ENCODE data around the gene HPSE2. TPM values are rescaled to one million over a fixed set of nuclear protein-coding genes. Genes with fewer than 3 reads are reported as not detected.

HPSE2 gene
- total RNA-seq, 2 donors from 2014 or later = 0.34 TPM; not detected in 1

DNA sequence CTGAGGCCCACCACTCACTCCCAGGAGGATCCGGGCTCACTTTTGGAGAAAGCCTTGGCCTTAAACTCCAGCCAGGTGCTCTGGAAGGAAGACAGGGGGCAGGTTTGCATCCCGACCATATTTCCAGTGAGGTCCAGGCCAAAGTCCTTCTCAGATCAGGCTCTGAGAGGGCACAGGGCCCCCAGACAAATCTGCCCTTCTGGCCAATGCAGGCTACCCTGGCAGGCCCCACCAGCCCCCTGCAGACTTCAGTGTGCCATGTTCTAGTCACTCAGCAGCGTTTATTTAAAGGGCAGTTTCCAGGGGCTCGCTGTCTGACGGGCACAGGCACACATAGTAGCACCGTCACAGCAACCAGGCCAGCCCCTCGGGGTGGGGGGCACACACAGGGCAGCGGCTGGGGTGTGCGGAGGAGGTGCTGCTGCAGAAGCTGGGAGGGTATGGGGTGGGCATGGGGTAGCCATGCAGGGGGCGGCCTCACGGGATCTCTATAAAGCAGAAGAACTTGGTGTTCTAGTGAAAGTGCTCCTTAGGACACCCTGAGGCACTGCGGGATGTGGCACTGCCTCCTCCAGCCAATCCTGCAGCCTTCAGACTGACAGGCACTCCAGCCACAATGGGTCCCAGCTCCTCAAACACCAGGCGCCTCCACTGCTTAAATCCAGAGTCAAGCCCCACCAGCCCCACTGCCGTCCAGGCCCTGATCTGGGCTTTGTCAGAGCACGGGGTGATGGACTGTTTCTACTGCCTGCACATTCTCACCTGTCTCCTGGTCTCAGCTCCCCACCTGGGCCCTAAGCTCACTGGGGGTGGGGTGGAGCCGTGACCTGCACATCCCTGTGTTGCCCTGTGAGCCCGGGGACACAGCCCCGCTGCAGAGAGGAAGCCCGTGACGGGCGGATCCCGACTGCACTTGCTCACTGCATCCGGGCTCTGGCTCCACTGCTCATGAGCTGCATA, 811.1 kb downstream of the HPSE2 start:
- DNase-seq (no peak), ATAC-seq (no peak)
- Mint-ChIP-seq H3K27ac (no peak overlapping the region), H3K4me1 (no peaks in the 10 kb centered on the region), H3K4me3 (no peak overlapping the region), H3K27me3 (no peaks in the 10 kb centered on the region), H3K36me3 (ENCODE audit: low read depth) (peaks cover 4% of the 10 kb centered on the region)
- no peaks in the 10 kb centered on the region for H3K9me3 ChIP-seq (ENCODE audit: control insufficient read depth, low read length, poor library complexity, severe bottlenecking)

DNA sequence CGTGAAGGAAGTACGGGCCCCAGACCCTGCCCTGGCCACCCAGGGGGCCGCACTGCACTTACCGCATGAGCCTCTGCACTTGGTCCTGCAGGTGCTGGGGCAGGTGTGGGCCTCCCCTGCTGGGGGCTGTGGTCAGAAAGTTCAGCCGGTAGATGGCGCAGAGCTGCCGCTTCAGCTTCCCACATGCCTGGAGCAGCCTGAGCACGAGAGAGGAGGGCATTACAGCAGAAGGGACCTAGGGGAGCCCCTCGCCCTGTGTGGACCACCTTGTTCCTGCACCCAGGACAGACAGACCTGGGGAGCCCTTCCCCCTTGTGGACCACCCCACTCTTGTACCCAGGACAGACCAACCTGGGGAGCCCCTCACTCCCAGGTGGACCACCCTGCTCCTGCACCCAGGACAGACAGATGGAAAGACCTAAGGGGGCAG, 811.9 kb downstream of the HPSE2 start:
- ATAC-seq = no peak
- Mint-ChIP-seq H3K27me3 (no peaks in the 10 kb centered on the region), H3K4me1 (peaks cover 2% of the 10 kb centered on the region), H3K4me3 (no peak overlapping the region), H3K36me3 (ENCODE audit: low read depth) (peaks cover 7% of the 10 kb centered on the region), H3K27ac (no peak overlapping the region)
- DNase-seq = no peak
- no peaks in the 10 kb centered on the region for H3K9me3 ChIP-seq (ENCODE audit: control insufficient read depth, low read length, poor library complexity, severe bottlenecking)

DNA sequence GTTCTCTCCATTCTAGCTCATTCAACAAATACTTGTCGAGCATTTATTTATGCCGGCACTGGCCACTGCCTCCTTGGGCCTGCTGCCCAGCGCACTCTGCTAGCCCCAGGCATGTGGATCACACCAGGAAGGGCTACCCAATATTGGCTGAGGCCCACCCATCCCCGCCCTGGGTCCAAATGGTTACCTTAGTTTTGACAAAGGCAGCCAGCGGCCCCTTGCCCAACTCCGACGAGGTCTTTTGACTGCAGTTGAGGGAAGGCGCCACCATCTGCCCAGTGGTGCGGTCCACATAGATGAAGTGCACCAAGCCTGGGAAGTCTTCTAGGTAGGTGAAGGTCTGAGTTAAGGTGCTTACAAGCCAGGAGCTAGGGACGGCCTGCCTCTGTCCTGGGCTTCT, 813.5 kb downstream of the HPSE2 start:
- H3K4me3 Mint-ChIP-seq = no peak overlapping the region
- no peaks in the 10 kb centered on the region for H3K27me3 Mint-ChIP-seq
- ATAC-seq = no peak
- no peak overlapping the region for H3K27ac Mint-ChIP-seq
- H3K4me1 Mint-ChIP-seq = peaks cover 2% of the 10 kb centered on the region
- H3K36me3 Mint-ChIP-seq (ENCODE audit: low read depth) = peaks cover 7% of the 10 kb centered on the region
- no peaks in the 10 kb centered on the region for H3K9me3 ChIP-seq (ENCODE audit: control insufficient read depth, low read length, poor library complexity, severe bottlenecking)
- DNase-seq = no peak

DNA sequence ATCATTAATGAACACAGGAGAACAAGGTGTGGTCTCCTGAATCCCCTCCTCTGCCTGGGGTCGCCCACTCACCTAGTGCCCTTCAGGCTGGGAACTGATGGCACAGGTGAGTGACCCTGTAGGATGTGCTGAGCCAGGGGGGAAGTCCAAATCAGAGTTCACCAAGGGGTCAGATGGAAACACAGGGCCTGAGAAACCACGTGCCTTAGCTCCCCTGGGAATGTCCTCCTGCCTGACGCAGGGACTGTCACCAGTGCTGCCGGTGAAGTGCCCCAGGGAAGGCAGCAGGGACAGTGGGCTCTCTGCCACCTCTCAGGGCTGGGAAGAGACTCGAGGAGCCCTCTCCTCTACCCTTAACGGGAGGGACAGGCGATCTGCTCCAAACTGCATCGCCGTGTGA, 814.9 kb downstream of the HPSE2 start:
- Mint-ChIP-seq H3K27ac (no peak overlapping the region), H3K4me1 (peaks cover 5% of the 10 kb centered on the region), H3K4me3 (no peak overlapping the region), H3K27me3 (no peaks in the 10 kb centered on the region), H3K36me3 (ENCODE audit: low read depth) (peaks cover 7% of the 10 kb centered on the region)
- H3K9me3 ChIP-seq (ENCODE audit: control insufficient read depth, low read length, poor library complexity, severe bottlenecking) = no peaks in the 10 kb centered on the region
- DNase-seq = no peak
- no peak for ATAC-seq

DNA sequence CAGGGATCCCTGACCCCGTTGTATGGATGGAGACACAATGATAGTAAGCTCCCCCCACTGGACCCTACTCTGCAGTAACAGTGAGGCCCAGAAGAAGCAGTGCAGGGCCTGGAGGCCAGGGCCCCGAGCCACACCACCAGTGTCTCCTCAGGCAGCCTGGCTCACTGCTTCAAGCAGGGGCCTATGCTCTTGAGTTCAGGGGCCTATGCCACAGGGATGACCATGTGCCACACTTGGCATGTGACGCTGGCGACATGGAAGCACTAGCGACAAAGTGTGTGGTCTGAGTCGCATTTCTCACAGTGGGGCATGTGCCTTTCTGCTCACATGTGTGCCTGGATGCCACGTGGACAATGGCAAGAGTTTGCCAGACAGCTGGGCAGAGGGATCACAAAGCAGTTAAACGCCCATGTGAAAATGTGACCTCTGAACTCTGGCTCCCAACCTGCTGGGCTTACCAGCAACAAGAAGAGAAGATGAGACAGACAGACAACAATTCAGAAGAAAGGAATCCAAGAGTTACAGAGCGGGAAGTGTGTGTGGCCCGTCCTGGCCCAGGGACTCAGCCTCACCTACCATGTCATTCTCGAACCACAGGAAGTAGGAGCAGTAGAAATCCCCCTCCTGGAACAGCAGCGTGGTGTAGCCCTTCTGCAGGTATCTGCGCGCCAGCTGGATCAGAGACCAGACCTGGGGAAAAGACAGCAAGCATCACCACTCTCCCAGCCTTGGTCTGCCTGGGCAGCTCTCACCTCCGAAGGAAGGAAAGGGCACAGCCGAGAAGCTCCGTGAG, 816.0 kb downstream of the HPSE2 start:
- Mint-ChIP-seq H3K4me1 (peaks cover 9% of the 10 kb centered on the region), H3K27ac (no peak overlapping the region), H3K4me3 (peak overlapping the region; percentile 59), H3K27me3 (no peaks in the 10 kb centered on the region), H3K36me3 (ENCODE audit: low read depth) (peaks cover 7% of the 10 kb centered on the region)
- no peaks in the 10 kb centered on the region for H3K9me3 ChIP-seq (ENCODE audit: control insufficient read depth, low read length, poor library complexity, severe bottlenecking)
- DNase-seq (no peak), ATAC-seq (no peak)

DNA sequence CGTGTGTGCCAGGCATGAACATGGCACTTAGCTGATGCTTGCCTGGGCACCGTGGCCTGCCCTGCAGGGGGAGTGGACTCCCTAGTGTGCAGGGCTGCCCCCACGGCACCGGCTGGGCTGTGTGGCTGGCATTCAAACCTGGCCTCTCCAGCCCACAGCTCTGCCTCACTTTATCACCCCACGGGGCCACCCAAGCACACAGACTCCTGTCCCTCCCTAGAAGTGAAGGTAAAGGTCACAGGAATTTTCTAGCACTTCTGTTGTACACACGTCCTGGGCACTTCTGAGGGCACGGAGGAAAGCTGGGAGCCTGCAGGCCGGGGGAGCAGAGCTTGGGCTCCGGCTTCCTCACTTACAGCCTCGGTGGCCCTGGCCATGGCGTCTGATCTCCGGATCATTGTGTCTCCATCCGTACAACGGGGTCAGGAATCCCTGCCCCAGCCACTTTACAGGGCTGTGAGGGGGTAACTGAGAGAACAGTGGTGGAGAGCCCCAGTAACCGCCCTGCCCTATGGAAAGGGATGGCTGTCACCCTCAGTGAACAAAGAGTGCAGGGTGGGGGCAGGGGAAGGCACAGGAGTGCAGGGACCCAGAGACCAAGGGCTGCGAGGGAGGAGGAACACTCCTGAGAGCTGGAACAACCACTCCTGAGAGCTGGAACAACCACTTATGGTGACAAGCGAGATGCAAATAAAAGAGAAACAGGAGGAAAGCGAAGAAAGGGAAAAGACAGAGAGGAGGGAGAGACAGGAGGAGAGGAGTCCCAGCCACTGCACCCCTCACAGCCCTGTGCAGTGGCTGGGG, 816.8 kb downstream of the HPSE2 start:
- Mint-ChIP-seq H3K4me1 (peaks cover 15% of the 10 kb centered on the region), H3K27ac (no peak overlapping the region), H3K36me3 (ENCODE audit: low read depth) (peaks cover 7% of the 10 kb centered on the region), H3K27me3 (no peaks in the 10 kb centered on the region), H3K4me3 (no peak overlapping the region)
- no peak for ATAC-seq
- no peaks in the 10 kb centered on the region for H3K9me3 ChIP-seq (ENCODE audit: control insufficient read depth, low read length, poor library complexity, severe bottlenecking)
- no peak for DNase-seq

DNA sequence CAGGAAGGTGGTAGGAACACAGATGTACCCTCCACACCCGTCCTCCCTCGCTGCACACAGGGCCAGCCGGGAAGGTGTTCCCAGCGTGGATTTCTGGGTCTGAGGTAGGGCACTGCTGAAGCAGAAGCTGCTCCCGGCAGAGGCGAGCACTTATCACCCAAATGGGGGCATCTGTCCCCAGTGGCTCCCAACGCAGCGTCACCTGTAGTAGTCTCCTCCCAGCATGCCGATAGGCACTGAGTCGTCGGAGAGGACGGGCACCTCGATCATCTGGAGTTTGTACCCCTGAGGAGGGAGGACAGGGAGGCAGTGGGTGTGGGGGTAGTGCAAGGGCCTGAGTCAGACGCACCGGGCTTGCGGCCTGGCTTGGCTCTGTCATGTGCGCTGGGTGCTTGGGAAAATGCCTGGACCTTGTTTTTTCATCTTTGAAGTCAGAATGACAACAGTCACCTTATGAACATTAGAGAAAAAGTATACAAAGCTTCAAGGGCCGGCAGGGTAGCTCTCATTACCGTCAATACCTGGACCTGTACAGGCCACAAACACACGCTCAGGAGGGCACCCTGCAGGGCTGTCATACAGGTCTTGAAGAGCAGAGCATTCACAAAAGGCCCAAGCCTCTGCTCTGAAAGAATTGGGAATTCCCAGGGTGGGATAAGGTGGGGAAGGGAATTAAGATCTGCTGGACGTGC, 817.5 kb downstream of the HPSE2 start:
- Mint-ChIP-seq H3K27me3 (no peaks in the 10 kb centered on the region), H3K27ac (no peak overlapping the region), H3K4me1 (peaks cover 15% of the 10 kb centered on the region), H3K36me3 (ENCODE audit: low read depth) (peaks cover 7% of the 10 kb centered on the region), H3K4me3 (no peak overlapping the region)
- no peak for DNase-seq
- no peaks in the 10 kb centered on the region for H3K9me3 ChIP-seq (ENCODE audit: control insufficient read depth, low read length, poor library complexity, severe bottlenecking)
- no peak for ATAC-seq

DNA sequence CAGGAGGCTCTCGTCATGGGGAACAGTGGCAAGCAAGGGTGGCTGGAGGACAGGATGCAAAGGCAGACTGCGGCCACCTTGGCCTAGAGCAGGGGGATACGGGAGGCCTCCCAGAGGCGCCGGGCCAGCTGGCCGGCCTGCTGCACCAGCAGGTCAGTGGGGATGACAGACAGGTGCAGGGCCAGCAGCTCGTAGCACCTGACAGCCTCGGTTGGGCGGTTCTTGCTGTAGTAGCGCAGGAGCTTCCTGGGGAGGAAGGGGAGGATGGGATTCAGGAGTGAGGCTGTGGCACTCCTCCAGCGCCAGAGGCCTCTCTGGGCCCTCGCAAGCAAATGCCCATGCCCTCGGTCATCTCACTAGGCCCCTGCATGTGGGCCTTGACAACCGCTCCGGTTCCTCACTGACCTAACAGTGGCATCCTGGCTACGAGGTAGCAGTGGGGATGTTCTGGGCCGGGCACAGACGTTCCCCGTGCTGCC, 818.1 kb downstream of the HPSE2 start:
- Mint-ChIP-seq H3K4me1 (peaks cover 15% of the 10 kb centered on the region), H3K27me3 (no peaks in the 10 kb centered on the region), H3K4me3 (no peak overlapping the region), H3K27ac (no peak overlapping the region), H3K36me3 (ENCODE audit: low read depth) (peaks cover 7% of the 10 kb centered on the region)
- ATAC-seq = no peak
- no peak for DNase-seq
- no peaks in the 10 kb centered on the region for H3K9me3 ChIP-seq (ENCODE audit: control insufficient read depth, low read length, poor library complexity, severe bottlenecking)

DNA sequence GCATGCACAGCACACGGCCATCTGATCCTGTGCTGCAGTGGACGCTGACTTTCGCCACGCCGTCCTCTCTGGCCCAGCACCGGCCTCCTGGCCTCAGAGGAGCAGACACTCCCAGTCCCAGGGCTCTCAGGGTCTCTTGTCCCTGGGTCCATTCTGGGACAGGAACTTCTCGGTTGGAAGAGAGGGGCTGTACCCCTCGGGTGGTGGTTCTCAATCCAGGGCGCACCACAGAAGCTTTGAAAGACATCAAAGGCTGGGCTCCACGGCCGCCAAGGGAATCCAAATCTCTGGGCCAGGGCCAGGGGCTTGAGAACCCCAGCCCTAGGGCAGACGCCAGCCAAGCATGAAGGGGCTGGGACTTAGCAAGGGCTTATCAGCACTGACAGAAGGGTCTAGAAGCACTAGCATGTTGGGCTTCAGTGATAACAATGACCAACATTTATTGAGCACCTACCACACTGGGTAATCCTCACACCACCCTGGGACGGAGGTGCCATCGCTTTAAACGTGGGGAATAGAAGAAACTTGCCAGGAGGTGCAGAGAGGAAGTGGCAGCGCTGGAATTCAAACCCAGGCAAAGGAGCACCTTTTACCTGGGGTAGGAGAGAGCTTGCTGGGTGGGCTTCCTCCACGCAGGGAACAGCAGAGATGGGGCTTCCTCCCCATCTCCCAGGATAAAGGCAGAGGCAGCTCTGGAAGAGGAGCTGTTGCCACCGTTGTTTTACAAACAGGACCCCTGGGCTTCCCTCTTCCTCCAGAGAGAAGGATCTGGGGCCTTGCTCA, 818.9 kb downstream of the HPSE2 start:
- H3K27me3 Mint-ChIP-seq = no peaks in the 10 kb centered on the region
- DNase-seq = no peak
- no peaks in the 10 kb centered on the region for H3K9me3 ChIP-seq (ENCODE audit: control insufficient read depth, low read length, poor library complexity, severe bottlenecking)
- H3K4me3 Mint-ChIP-seq = no peak overlapping the region
- peak overlapping the region; percentile 4 for H3K27ac Mint-ChIP-seq
- peaks cover 15% of the 10 kb centered on the region for H3K4me1 Mint-ChIP-seq
- no peak for ATAC-seq
- H3K36me3 Mint-ChIP-seq (ENCODE audit: low read depth) = peaks cover 7% of the 10 kb centered on the region

DNA sequence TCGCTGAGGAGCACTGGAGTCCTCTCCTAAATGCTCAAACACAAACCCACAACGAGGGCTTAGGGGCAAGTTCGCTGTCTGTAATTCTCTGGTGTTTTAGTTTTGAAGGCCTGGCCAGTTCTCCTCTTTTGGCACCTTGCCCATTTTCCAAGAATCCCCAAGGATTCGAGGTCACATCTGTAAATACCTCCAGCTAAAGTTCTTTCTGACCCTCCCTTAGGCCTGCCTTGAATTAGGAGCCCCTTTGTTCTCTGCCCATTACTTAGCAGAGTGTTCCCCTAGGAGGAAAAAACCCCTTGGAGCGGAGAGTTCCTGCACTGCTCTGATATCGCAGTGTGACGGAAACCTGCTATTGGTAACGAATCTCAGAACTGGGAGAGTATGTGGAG, 819.9 kb downstream of the HPSE2 start:
- Mint-ChIP-seq H3K36me3 (ENCODE audit: low read depth) (peaks cover 5% of the 10 kb centered on the region), H3K27ac (peak overlapping the region; percentile 86), H3K27me3 (no peaks in the 10 kb centered on the region), H3K4me1 (peaks cover 15% of the 10 kb centered on the region), H3K4me3 (no peak overlapping the region)
- ATAC-seq = no peak
- no peaks in the 10 kb centered on the region for H3K9me3 ChIP-seq (ENCODE audit: control insufficient read depth, low read length, poor library complexity, severe bottlenecking)
- DNase-seq = no peak

DNA sequence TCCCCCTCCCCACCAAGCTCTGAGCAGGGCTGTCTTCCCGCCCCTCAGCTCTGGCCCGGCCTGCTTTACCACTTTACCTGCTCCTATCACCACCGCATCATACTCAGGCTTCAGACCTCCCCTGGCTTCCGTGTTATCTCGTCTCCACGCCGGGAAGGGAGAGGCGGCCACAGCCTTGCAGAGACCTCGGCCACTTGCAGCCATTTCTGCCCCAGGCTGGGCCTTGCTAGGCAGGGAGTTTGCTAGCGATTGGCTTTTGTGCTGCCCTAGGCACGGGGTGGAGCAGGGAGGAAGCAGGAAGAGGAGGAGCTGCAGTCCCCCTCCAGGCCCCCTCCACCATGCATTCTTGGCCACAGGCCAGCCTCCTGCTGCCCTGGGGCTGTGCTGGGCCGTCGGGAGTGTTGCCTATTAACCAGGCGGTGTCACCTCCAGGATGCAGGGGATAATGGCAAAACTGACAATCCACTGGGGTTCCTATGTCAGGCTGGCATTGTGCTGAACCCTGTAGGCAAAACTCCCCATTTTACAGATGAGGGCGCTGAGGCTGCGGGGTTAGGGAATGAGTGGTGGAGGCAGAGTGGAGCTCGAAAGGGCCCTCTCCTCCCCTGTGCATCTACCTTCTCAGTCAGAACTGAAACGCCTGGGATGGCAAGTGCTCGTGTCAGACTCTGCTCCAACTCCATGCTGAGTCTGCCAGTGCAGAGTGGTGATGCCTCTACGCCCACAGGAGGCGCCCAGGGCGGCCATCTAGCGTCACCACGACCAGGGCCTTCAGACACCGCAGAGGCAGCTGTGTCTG, 820.5 kb downstream of the HPSE2 start, which contains the start of gene PYROXD2:
Gene PYROXD2, minus strand, starts transcription at position 251 of the 799 bp plus-strand sequence. Its CDS starts 47 bp downstream, at position 204.
- H3K4me3 Mint-ChIP-seq = peak within 1 kb of the TSS; percentile 95
- no peaks in the 10 kb centered on the region for H3K9me3 ChIP-seq (ENCODE audit: control insufficient read depth, low read length, poor library complexity, severe bottlenecking)
- peak within 1 kb of the TSS; percentile 86 for H3K27ac Mint-ChIP-seq
- peaks cover 5% of the 10 kb centered on the region for H3K36me3 Mint-ChIP-seq (ENCODE audit: low read depth)
- no peaks in the 10 kb centered on the region for H3K27me3 Mint-ChIP-seq
- H3K4me1 Mint-ChIP-seq = peaks cover 15% of the 10 kb centered on the region
- peak in 2 of 3 donors; percentile 11 to 24 for DNase-seq
- peak; percentile 83 for ATAC-seq
